ENCODE measurements around the gene COX6A2. TPM values are rescaled to one million over a fixed set of nuclear protein-coding genes. Genes with fewer than 3 reads are reported as not detected.
"Not testable (repeated sequence)": the region's sequence is repeated elsewhere in the genome, so short reads cannot be mapped to it uniquely, and the experiment has no call there.

Gene COX6A2
- total RNA-seq, 1 donor from 2014 or later, result 3.1 TPM

DNA sequence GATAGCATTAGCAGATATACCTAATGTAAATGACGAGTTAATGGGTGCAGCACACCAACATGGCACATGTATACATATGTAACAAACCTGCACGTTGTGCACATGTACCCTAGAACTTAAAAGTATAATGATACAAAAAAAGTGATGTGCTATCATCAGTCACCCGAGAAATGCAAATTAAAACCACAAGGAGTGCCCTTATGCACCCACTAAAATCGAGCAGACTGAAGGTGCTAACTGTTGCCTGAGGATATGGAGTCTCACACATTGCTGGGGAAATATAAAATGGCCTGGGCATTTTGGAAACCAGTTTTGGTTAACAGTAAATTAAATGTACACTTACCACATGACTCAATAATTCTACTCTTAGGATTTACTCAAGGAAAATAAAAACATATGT, 10.9 kb upstream of the COX6A2 start:
- ATAC-seq; DNase-seq (ENCODE audit: low spot score): not testable (repeated sequence)

DNA sequence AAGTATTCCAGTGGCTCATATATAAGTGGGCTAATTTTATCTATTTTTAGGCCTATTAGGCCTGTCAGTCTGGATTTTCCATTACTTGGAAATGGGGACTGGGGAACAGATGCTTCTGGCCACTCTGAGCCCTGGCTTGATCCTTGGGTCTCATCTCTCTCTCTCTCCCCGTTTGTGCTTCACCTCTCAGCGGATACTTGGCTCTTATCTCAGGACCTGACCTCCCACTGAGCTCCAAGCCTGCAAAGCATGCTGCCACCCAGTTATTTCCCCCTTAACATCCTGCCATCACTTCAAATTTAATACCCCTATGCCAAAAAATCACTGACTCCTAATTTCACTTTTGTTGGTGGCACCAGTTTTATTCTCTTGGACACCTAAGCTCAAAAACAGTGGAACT, 10.3 kb upstream of the COX6A2 start:
- ATAC-seq (no peak), DNase-seq (ENCODE audit: low spot score) (no peak)

DNA sequence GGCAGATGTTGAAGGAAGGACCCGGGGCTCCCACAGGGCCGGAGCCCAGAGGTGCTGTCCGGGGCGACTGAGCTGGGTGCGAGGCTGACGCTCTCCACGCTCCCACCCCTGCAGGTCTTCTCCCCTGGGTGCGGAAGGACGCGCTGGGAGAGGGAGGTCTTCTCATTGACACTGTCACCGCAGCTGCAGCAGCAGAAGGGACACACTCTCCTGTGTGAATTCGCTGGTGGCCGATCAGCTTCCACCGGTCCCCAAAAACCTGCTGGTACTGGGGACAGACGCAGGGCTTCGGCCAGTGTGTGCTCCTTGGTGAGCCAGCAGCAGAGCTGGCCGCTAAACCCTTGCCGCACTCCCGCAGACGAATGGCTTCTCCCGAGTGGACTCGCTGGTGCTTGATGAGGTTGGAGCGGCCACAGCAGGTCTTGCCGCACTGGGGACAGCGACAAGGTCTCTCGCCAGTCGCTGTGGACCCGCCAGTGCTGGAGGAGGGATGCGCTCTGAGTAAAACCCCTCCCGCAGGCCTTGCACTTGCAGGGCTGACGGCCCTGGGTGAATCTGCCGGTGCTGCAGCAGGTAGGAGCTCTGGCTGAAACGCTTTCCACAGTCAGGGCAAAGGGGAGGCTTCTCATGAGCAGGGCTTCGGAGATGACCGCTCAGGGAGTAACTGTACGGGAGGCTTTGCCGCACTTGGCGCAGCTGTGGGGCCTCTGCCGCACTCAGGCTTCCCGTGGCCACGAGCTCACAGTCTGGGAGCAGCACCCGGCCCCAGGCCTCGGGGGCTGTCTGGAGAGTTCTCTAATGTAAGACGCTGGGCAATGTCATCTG, 8.3 kb upstream of the COX6A2 start:
- DNase-seq (ENCODE audit: low spot score) (no peak), ATAC-seq (no peak)

DNA sequence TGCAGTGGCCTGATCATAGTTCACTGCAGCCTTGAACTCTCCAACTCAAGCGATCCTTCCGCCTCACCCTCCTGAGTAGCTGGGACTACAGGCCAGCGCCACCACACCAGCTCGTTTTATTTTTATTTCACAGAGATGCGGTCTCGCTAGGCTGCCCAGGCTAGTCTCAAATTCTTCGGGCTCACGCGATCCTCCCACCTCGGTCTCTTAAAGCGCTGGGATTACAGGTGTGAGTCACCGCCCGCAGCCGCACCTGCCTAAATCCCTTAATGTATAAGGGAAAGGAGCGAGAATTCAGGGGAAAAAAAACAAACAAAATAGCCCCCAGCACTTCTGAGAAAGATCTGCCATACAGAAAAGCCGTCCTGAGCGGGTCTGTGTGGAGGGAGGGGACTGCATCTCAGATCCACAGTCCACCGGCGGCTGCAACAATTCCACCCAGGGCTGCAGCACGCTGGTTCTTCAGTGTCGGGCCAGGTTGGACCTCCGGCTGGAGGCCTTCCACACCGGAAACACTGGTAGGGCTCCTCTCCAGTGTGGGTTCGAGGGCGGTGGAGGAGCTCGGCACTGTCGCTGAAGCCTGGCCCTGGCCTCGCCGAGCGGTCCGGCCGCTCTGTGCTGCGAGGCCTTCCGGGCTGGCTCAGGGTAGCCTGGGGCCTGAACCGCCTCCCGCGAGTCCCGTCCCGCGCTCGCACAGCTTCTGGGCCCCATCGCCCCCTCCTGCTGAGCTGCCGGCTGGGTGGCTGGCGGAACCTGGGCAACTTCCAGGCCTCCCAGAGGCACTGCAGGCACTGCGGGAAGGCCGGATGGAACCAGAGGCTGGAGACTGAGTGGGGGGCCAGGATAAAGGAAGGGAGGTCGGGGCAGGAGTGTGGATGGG, 7.4 kb upstream of the COX6A2 start:
- DNase-seq (ENCODE audit: low spot score) (no peak), ATAC-seq (no peak)

DNA sequence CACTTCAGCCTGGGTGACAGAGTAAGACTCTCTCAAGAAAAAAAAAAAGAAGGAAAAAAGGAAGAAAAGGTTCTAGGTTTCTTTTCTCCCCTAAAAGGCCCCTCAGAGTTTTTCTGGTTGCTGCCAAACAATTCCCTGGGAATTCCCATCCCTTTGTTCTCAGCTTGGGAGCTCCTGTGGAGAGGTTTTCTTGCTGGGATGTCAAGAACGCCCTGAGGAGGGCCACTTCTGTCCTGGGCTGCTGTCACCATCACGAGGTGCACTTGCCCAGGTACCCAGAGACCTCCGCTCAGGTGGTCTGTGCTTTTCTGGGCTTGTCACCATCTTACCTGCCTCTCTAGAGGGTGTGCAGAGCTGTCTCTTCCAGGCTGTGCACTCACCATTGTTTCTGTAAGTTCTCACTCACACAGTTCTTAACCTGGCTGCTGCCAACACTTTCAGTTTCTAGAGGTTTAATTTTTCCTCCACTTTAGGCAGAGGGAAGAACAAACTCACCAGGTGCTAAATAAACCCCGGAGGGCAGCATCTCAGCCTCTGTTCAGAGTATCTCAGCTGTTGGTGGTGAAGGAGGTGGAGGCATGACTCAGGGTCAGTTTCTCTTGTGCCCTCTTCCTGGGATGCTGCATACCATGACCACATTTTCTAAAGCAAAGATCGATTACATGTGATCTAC, 2.4 kb upstream of the COX6A2 start:
- ATAC-seq (no peak), DNase-seq (ENCODE audit: low spot score) (no peak)

DNA sequence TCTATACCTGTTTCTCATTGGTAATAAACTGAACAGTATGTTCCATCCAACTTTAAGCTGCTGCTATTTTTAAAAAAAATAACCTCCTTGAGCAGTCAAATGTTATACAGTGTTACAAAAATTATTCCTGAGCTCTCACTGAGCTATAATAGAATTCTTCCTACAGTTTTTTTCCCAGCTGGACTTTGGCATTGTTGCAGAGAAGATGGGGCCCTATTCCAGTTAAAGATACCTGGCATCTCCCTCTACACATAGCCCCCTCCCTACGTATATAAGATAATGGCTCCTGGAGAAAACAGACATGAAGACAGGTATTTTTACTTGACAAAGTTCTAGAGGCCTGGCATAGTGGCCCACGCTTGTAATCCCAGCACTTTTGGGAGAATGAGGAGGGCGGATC, 1.6 kb upstream of the COX6A2 start:
- DNase-seq (ENCODE audit: low spot score), result no peak
- no peak for ATAC-seq

DNA sequence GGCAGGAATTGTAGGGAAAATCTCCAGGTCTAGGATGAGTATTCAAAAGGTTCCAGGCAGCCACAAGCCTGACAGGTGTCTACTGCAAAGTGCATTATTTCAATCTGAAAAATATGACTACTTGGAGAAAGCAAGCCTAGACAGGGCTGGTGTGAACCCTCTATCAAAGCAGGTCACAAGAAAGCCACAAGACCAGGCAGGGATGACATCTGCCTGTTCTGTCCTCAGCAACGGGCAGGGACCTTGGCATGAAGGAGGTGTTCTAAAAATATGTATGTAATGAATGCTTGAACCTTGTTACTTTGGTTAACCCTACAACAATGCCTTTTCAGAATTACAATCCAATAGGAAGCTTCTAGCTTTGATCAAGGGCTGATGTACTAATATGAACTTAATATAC, 1.2 kb upstream of the COX6A2 start:
- no peak for ATAC-seq

DNA sequence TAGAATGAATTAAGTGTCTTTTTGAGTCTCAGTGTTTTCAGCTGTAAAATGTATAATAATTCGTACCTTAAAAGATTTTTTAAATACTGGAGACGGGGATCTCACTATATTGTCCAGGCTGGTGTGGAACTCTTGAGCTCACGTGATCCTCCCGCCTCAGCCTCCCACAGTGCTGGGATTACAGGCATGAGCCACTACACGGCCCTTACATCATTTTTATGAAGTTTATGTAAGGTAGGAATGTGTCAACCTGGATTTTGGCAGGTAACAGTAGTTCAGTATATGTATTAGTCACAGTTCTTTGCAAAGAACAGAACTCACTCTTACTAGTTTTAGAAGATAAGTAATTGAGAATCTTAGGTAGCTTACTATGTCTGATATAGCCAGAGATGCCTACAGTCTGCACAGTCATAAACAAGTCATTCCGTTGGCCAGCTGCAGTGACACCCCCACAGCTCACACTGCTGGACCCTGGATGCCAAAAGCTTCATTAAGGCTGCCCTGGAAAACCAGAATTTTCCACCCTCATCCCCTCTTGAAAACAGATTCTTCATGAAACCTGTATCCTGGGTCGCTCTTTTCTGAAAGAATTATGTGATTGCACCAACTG, 583 bp upstream of the COX6A2 start:
- DNase-seq (ENCODE audit: low spot score) (no peak), ATAC-seq (peak; percentile 8)

More for the DNA sequence above, 1.2 kb upstream of the COX6A2 start:
- no peak for DNase-seq (ENCODE audit: low spot score)

DNA sequence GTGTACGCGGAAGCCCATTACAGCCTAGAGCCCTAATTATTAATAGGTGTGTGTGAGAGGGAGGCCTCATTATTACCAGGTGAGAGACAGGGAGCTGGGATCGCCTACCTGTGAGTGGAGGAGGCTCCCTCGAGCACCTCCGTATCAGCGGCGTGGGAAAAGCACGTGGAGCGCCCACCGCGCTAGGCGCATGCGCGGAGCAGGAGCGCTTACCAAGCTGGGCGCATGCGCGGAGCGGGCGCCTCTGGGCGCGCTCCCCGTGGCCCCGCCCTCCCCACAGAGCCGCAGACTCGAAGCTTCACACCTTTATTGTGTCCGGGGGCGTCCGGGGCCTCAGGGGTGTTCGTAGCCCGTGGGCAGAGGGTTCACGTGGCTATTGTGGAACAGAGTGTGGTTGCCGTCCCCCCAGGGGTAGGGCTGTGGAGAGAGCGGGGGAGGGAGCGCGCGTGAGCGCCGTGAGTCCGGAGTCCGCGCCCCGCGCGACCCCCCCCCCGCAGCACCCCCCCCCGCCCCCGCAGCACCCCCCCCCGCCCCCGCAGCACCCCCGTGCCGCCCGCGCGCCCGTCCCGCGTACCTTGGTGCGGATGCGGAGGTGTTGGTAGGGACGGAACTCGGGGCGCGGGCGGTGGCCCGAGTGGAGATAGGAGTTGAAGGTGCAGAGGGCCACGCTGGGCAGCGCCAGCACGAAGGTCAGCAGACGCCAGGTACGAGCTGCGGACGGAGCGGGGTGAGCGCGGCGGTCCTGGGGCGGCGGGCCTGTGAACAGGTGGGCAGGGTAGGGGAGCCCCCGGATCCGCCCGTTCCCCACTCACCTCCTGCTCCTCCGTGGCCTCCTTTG, 500 bp downstream of the COX6A2 start:
- DNase-seq (ENCODE audit: low spot score) (peak; percentile 75), ATAC-seq (peak; percentile 82)

DNA sequence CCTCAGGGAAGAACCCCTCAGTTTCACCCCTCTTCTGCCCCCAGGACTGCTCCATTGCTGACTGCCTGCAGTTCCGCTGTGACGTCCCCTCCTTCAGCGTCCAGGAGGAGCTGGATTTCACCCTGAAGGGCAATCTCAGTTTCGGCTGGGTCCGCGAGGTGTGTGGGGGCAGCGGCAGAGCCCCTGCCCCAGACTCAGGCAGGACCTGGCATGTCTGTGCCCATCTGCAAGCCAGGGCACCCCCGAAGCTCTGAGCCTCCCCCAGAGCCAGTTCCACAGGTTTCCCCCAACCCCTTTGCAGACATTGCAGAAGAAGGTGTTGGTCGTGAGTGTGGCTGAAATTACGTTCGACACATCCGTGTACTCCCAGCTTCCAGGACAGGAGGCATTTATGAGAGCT, 4.4 kb downstream of the COX6A2 start:
- ATAC-seq (no peak), DNase-seq (ENCODE audit: low spot score) (no peak)

DNA sequence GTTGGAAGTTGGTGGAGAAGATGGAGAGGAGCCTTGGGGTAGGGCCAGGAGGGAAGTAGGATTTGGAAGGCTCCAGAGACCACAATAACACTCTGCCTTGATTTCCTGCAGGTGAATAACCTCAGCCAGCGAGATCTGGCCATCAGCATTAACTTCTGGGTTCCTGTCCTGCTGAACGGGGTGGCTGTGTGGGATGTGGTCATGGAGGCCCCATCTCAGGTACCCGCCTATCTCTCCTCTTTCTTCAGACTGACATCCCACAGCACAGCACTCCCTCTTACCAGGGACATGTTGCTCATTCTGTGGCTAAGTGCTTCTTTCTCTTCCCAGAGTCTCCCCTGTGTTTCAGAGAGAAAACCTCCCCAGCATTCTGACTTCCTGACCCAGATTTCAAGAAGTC, 4.9 kb downstream of the COX6A2 start:
- DNase-seq (ENCODE audit: low spot score) (no peak), ATAC-seq (no peak)

DNA sequence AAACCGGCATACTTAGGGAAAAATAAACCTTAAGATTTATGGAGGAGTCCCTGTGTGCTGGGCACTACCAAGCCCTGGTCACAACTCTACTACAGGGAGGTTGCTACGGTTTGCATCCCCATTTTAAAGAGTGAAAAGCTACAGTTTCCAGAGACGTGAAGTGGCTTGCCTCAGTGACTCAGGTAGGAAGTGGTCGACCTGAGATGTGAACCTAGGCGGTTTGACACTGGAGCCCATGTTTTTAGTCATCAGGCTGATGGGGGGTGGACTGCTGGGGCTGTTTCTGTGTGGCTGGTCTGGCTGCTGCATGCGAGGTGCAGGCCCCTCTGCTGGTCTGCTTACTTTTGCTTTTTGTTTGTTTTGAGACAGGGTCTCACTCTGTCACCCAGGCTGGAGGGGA, 6.6 kb downstream of the COX6A2 start:
- ATAC-seq, result no peak
- no peak for DNase-seq (ENCODE audit: low spot score)

DNA sequence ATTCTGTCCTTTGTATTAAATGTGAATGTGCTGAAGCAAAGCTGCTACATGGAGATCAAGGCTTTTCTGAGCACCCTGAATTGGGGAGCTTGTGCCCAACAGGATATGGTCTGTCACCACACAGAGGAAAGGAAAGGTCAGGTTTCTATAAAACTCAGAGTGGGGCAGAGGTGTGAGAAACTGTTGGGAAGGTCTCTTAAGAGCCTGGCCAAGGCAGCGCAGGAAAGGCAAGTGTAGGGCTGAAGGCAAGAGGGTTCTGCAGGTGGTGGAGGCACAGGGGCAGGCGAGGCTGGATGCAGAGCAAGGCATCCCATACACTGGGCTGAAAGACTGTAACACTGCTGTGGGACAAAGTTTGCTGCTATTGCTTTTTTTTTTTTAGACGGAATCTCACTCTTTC, 8.1 kb downstream of the COX6A2 start:
- DNase-seq (ENCODE audit: low spot score) (no peak), ATAC-seq (no peak)

DNA sequence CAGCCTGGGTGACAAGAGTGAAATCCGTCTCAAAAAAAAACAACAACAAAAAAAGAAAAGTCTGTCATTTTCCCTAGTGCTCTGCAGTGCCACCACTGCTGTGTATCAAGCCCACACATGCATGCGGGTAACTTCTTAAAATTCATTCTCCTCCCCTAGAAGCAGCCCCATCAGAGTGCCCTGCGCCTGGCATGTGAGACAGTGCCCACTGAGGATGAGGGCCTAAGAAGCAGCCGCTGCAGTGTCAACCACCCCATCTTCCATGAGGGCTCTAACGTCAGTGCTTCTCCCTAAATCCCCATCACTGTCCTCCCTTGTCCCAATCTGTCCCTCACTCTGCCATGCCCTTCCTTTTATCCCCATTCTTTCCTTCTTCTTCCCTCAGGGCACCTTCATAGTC, 10.2 kb downstream of the COX6A2 start:
- ATAC-seq, result no peak
- DNase-seq (ENCODE audit: low spot score), result no peak

DNA sequence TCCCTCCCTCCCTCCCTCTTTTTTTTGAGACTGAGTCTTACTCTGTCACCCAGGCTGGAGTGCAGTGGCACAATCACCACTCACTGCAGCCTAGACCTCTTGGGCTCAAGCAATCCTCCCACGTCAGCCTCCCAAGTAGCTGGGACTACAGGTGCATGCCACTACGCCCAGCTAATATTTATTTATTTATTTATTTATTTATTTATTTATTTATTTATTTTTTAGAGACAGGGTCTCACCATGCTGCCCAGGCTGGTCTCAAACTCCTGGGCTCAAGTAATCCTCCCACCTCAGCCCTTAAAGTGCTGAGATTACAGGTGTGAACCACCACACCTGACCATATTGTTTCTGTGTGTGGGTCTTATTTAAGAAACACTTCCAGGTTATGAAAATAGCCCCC, 11.1 kb downstream of the COX6A2 start:
- not testable (repeated sequence) for DNase-seq (ENCODE audit: low spot score); ATAC-seq

DNA sequence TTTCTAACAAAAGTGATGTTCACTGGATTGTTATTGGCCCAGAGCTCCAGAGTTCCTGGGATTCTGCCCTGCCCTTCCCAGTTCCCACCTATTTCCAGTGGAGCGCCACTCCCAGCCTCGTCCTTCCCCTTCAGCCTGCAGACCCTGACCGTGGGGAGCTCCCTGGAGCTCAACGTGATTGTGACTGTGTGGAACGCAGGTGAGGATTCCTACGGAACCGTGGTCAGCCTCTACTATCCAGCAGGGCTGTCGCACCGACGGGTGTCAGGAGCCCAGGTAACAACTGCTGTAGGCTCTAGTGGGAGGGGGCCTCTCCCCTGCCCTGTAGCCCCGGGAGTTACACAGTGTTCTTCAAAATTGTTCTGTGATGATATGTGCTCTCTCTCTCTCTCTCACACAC, 11.8 kb downstream of the COX6A2 start:
- DNase-seq (ENCODE audit: low spot score) (no peak), ATAC-seq (no peak)

DNA sequence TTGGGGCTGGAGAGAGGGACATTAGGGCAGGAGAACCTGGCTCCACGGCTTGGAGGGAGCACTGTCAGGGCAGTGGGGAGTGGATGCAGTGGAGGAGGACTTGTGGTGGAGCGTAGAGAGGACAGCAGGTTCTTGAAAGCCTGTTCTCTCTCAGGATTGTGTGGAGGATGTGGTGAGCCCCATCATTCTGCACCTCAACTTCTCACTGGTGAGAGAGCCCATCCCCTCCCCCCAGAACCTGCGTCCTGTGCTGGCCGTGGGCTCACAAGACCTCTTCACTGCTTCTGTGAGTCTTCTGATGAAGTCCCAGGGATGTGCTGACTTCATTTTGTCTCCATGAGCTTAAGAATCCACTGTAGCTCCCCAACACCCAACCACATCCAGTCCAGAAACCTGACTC, 13.5 kb downstream of the COX6A2 start:
- no peak for DNase-seq (ENCODE audit: low spot score)
- ATAC-seq, result no peak

DNA sequence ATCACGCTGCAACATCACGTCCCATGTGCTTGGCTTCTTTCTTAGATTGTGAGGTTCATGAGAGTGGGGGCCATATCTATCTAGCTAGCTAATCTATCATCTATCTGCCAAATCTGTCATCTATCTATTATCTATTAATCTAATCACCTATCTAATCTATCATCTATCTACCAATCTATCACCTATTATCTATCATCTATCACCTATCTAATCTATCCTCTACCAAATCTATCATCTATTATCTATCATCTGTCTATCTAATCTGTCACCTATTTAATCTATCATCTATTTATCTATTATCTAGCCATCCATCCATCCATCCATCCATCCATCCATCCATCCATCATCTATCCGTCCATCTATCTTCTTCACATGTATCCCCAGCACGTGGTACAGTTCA, 14.2 kb downstream of the COX6A2 start:
- DNase-seq (ENCODE audit: low spot score) (no peak), ATAC-seq (no peak)

DNA sequence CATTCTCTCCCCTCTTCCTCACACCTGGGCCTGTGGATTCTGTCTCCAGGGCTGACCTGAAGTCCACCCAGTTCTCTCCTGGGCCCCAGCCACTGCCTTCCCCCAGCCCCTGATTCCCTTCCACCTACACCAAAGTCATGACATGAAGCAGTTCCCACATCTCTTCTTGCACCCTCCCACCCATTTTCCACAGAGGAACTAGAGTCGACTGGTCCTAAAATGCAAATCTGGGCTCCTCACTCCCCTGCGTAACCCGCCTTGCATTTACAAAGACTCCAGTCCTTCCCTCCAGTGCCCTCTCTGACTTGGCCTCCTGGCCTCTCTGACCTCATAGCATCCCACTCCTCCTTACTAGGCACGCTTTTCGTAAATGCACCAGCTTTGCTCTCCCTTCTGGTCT, 14.8 kb downstream of the COX6A2 start:
- DNase-seq (ENCODE audit: low spot score) (no peak), ATAC-seq (no peak)

DNA sequence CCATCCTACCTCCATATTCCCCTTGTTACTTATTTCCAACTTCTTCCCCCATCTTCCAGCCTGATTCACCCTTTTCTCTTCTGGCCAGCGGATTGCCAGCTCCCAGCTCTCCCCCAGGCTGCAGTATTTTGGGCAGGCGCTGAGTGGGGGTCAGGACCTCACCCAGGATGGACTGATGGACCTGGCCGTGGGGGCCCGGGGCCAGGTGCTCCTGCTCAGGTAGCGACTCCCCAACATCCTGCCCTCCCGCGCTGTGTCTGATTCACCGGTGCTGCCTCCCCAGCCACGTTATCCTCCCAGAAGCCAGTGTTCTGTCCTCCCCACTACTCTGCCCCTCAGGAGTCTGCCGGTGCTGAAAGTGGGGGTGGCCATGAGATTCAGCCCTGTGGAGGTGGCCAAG, 15.4 kb downstream of the COX6A2 start:
- DNase-seq (ENCODE audit: low spot score) (no peak), ATAC-seq (no peak)

Data from left lobe of liver (tissue), 2 donors.